DND-41 (cell line): ENCODE data around the gene MPP2.

Experiments used
- ATAC-seq: fragments of 200-7000 bp; cut with Tn5 transposase; 3 replicates; pipeline ENCODE4 v1.9.1; 2021; ENCODE audit warnings: low read depth; ENCODE audit not compliant: insufficient read depth
- DNase-seq: peaks from one replicate; pipeline ENCODE4 v3.0.0-alpha.2; 2020
- H2AFZ ChIP-seq: 2 replicates; pipeline ENCODE4 v1.6.0; 2012; ENCODE audit warnings: low read depth, low read length
- H3K27ac ChIP-seq: 2 replicates; pipeline ENCODE4 v1.5.1; 2012; ENCODE audit warnings: low read length, inconsistent platforms
- H3K27me3 ChIP-seq: fragments of 200-600 bp; sonication (generic); 2 replicates; pipeline ENCODE4 v1.6.0; 2012; ENCODE audit warnings: low read length, mild to moderate bottlenecking, inconsistent platforms; ENCODE audit not compliant: insufficient read depth, poor library complexity
- H3K36me3 ChIP-seq: 2 replicates; pipeline ENCODE4 v1.5.1; 2012; ENCODE audit warnings: low read length, inconsistent platforms; ENCODE audit not compliant: insufficient read depth
- H3K4me1 ChIP-seq: 2 replicates; pipeline ENCODE4 v1.5.1; 2012; ENCODE audit warnings: mild to moderate bottlenecking, low read length; ENCODE audit not compliant: insufficient read depth
- H3K4me2 ChIP-seq: 2 replicates; pipeline ENCODE4 v1.6.0; 2012; ENCODE audit warnings: mild to moderate bottlenecking, moderate library complexity, low read length, inconsistent platforms; ENCODE audit not compliant: insufficient read depth
- H3K4me3 ChIP-seq, 2 experiments: fragments of 200-600 bp in 1 of 2; shearing (Covaris generic) in 1 of 2; 2 replicates each; pipeline ENCODE4 v1.5.1; 2012 to 2016; ENCODE audit warnings: inconsistent platforms in 2 of 2, low read length in 2 of 2, mild to moderate bottlenecking in 2 of 2, low read depth in 1 of 2, moderate library complexity in 1 of 2
- H3K79me2 ChIP-seq: 2 replicates; pipeline ENCODE4 v1.6.0; 2012; ENCODE audit warnings: low read length, inconsistent platforms; ENCODE audit not compliant: insufficient read depth
- H3K9ac ChIP-seq: 2 replicates; pipeline ENCODE4 v1.6.0; 2012; ENCODE audit warnings: low read depth, mild to moderate bottlenecking, inconsistent platforms, low read length, moderate library complexity
- H3K9me3 ChIP-seq: 2 replicates; pipeline ENCODE4 v1.5.1; 2012; ENCODE audit warnings: low read length, moderate library complexity, mild to moderate bottlenecking, inconsistent platforms; ENCODE audit not compliant: insufficient read depth, severe bottlenecking
- H4K20me1 ChIP-seq: 2 replicates; pipeline ENCODE4 v1.6.0; 2012; ENCODE audit warnings: low read length; ENCODE audit not compliant: insufficient read depth
- CTCF ChIP-seq: IDR thresholded peaks from 2 replicates; pipeline ENCODE4 v1.5.1; 2012; ENCODE audit warnings: borderline replicate concordance, low read length, moderate library complexity, mild to moderate bottlenecking; ENCODE audit not compliant: poor library complexity, severe bottlenecking; ENCODE audit errors: extremely low read depth
- EZH2 ChIP-seq: IDR thresholded peaks from 3 replicates; pipeline ENCODE4 v1.6.1; 2012; ENCODE audit warnings: borderline replicate concordance, low read depth, mild to moderate bottlenecking, moderate library complexity, low read length, inconsistent platforms; ENCODE audit not compliant: severe bottlenecking

MPP2 gene

GRCh38 chr17:43950554-43950953 lies 43.2 kb upstream of the MPP2 start:
- H3K36me3 ChIP-seq, result no peaks in the 10 kb centered on the region
- H2AFZ ChIP-seq, result no peak overlapping the region
- H3K4me1 ChIP-seq, result no peaks in the 10 kb centered on the region
- no peak overlapping the region for H3K4me2 ChIP-seq
- no peak for DNase-seq
- H3K4me3 ChIP-seq, result no peak overlapping the region
- no peak for ATAC-seq
- no peak overlapping the region for H3K9ac ChIP-seq
- H3K27ac ChIP-seq, result no peak overlapping the region
- no peaks in the 10 kb centered on the region for H4K20me1 ChIP-seq
- TF ChIP-seq CTCF, result no peak
- TF ChIP-seq EZH2, result no peak
- H3K79me2 ChIP-seq, result no peaks in the 10 kb centered on the region
- H3K27me3 ChIP-seq, result peaks cover 4% of the 10 kb centered on the region
- no peaks in the 10 kb centered on the region for H3K9me3 ChIP-seq

- DNase-seq (no peak), ATAC-seq (no peak)
- Histone ChIP-seq H3K27me3 (peaks cover 4% of the 10 kb centered on the region), H3K4me3 (no peak overlapping the region), H3K4me2 (no peak overlapping the region), H3K36me3 (no peaks in the 10 kb centered on the region), H3K79me2 (no peaks in the 10 kb centered on the region), H3K9me3 (no peaks in the 10 kb centered on the region), H3K27ac (no peak overlapping the region), H3K9ac (no peak overlapping the region), H4K20me1 (no peaks in the 10 kb centered on the region), H2AFZ (no peak overlapping the region), H3K4me1 (no peaks in the 10 kb centered on the region)
- TF ChIP-seq CTCF, result no peak
- no peak for TF ChIP-seq EZH2
Observed at GRCh38 chr17:43949781-43950180, 42.4 kb upstream of the MPP2 start.

- no peak overlapping the region for H2AFZ ChIP-seq
- TF ChIP-seq CTCF (no peak), EZH2 (no peak)
- H3K36me3 ChIP-seq, result no peaks in the 10 kb centered on the region
- H3K9me3 ChIP-seq, result no peaks in the 10 kb centered on the region
- ATAC-seq (no peak), DNase-seq (no peak)
- H3K27me3 ChIP-seq, result peaks cover 4% of the 10 kb centered on the region
- H3K27ac ChIP-seq, result no peak overlapping the region
- no peaks in the 10 kb centered on the region for H3K79me2 ChIP-seq
- H3K4me3 ChIP-seq, result no peak overlapping the region
- H4K20me1 ChIP-seq, result no peaks in the 10 kb centered on the region
- H3K4me1 ChIP-seq, result no peaks in the 10 kb centered on the region
- no peak overlapping the region for H3K9ac ChIP-seq
- H3K4me2 ChIP-seq, result no peak overlapping the region
Observed at GRCh38 chr17:43946781-43947180, 39.4 kb upstream of the MPP2 start.
